ENCODE measurements around the gene LAMA2.

The LAMA2 gene

GRCh38 chr6:128903715-128904114 is 20.8 kb downstream of the LAMA2 start:
- no peak for DNase-seq

DNA sequence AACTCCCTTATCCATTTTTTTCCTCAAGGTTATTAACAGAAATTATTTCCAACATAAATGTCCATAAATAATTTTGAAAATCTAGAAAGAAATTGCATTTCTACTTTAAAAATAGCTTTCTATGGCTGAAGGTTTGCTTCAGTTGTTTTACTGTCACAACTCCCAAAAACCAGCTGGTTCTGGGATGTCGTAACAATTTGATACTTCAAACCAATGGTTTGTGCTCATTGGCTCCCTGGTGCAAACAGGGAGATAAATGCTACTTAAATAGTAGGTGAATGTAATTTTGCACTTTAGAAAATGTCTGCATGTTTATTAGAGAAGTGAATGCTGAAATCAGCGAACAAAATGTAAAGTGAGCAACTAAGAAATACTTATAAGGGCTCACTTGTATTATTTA is 31.1 kb downstream of the LAMA2 start:
- no peak for DNase-seq

DNA sequence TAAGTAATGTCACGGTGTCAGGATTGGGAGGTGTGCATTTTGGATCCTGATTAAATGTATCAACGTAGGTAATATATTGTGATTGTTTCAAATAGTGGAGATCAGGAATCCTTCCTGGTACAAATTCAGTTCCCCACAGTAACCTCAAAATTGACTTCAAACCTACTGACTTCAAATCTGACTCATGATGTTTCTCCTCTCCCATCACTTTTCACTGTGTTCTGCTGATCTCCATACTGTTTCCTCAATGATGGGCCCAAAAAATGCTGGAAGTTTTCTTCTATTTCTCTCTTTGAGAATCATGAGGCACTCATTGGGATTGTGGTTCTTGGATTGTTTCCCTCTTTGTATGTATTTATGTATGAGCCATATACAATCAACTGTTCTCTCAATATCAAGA is 35.9 kb downstream of the LAMA2 start:
- no peak for DNase-seq

DNA sequence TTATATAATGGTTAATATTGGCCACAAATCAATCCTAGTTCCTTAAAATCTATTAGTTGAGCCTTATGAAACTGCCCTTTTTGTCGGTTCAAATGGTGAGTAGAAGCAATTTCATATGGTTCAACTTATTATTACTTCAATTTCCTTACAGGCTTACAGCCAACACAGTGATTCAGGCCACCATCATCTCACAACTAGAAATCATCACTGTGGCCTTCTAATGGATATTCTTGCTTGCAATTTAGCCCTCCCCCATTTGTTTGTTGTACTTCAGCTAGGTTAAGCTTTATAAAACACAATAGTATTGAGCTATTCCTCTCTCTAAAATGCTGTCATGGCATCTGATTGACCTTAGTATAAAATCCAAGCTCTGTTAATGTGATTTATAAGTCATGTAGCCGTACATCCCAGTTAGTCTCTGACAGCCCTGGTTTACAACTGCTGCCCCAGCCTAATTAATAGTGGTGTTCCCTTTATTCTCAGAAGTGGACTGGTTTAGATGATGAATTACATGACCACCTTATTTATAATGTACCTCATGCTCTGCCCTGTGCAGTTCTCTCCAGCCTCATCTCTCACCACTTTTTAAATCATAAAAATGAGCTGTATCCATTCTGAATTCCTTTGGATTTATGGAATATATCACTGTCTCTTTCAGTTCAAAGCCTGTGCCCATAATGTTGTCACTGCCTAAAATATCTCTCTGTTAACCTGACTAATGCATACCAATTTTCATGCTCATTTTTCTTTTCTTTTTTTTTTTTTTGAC is 36.7 kb downstream of the LAMA2 start:
- no peak for DNase-seq

GRCh38 chr6:128925765-128926164 is 42.8 kb downstream of the LAMA2 start:
- DNase-seq, result no peak

DNA sequence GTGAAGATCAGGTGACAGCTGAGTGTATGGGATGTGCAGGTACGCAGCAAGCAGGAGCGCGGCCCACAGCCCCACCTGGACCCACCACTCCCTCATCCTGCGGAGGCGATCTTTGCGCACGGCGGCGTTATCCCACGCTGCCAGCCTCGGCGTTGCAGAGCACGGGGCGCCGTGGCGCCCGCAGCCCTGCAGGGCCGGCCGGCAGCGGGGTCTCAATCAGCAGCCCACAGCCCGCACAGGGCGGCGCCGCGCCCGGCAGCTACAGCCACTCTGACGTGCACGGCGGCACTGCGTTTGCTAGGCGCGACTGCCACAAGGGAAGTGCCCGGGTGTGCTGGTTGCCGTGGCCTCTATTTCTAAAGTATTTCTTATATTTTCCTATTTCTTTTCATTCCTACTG is 46.9 kb downstream of the LAMA2 start:
- DNase-seq, result no peak

DNA sequence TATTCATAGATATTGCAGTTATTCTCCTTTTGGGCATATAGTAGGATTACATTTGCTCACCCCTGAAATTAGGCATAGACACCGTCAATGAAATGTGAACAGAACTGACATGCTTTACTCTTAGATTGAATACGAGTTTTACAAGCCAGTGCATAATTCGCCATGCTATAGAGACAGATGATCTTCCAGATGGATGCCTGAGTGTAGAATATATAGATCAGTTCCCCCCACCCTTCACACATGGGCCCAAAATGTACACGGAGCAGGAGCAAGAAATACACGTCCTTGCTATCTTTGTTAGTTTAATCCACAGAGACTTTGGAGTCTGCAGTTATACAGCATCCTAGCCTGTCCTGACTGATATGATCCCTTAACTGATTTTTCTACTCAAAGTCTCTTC is 47.4 kb downstream of the LAMA2 start:
- DNase-seq, result no peak

GRCh38 chr6:128932061-128932460 is 49.1 kb downstream of the LAMA2 start:
- no peak for DNase-seq

GRCh38 chr6:128950864-128951263 is 67.9 kb downstream of the LAMA2 start:
- no peak for DNase-seq

DNA sequence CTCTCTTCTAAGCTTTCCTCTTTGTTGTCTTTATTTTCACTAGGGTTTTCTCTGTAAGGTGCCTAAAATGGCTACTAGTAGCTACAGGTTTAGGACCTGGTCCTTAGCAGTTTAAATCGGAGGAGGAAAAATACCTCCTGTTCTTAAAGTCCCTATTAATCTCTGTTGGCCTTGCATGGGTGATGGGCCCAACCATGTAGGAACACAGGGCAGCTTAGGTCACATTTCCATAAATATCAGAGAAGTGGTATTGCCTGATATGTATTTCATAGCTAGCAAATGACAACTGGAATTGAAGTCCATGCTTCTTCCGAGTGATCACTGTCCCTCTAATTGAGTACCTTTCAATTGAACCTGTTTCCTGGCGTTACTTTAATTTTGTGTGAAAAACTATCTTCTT is 70.0 kb downstream of the LAMA2 start:
- DNase-seq, result no peak

GRCh38 chr6:128954308-128955043 is 71.5 kb downstream of the LAMA2 start:
- no peak for DNase-seq

GRCh38 chr6:128963561-128963960 is 80.6 kb downstream of the LAMA2 start:
- DNase-seq, result no peak

DNA sequence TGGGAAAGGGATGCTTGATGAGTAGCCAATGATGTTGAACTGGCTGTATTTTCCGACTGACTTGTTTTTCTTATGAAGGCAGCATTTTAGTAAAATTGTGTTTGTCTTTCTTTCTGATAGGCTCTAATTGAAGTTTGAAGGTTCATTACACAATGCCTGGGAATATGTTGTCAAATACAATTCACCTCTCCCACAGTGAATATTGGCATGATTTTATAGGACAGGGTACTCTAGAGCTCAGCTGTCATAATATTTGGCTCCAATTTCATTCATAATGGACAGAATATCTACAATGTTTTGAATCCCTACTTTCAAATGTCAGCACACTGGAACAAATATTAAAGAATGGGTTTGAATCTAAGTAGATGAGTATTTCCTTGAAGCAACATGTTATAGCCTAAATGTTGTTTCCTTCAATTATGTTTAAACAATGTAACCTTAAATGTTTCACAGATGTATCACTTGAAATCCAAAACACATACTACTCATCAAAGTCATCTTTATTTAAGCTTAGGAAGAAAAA is 81.4 kb downstream of the LAMA2 start:
- no peak for DNase-seq

DNA sequence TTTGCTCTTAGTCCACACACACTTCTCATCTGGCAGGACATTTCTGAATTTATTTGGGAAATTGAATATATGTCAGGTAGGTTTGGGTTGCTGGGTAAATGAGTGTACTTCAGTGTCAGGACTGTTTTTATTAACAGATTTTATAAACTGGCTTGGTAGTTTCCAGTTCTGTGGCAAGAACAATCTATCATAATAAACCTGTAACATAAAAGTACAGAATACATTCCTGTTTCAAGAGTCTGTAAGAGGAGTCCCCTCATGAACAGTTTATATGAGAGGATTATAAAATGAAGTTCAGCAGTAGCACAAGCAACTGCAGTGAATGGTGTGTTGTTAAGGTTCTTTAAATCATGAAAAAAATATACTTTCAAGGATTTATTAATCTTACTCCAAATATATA is 81.8 kb downstream of the LAMA2 start:
- DNase-seq, result no peak

DNA sequence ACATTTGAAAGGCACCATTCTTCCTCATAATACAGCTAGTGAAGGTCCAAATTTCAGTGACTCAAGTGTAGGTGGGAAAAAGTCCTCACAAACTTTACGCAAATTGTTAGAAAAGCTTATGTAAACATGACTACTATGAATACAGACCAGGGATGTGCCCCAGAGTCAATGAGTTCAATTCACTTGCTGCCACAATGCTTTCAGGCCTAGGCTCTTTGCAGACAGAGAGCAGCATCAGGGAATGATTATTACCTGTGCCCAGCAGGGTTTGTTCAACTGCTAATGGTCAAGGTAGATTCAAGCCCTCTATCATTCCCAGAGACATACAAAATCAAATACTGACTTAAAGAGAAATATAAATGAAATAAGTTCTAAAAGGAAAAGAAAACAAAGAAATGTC is 84.0 kb downstream of the LAMA2 start:
- no peak for DNase-seq

- no peak for DNase-seq
Observed at GRCh38 chr6:128979071-128979470, 96.1 kb downstream of the LAMA2 start.

- DNase-seq, result no peak
Observed at GRCh38 chr6:128981716-128982115, 98.8 kb downstream of the LAMA2 start.

DNA sequence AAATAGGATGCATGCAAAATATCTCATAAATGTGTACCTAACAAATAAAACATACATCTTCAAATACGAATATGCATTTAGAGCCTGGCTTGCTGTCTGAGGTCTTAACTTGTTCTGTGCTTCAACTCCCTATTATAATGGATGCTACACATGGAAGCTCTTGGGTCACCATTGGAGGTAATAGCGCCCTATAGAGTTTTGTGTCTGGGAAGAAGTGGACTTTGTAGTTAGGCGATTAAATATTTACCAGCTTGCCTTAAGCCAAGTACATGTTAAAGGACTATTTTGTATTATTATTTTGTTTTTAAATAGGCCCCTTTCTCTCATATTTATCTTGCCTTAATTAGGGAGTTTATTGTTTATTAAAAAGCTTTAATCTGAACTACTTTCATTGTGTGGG is 107.4 kb downstream of the LAMA2 start:
- no peak for DNase-seq

GRCh38 chr6:128990915-128991314 is 108.0 kb downstream of the LAMA2 start:
- DNase-seq, result no peak

DNA sequence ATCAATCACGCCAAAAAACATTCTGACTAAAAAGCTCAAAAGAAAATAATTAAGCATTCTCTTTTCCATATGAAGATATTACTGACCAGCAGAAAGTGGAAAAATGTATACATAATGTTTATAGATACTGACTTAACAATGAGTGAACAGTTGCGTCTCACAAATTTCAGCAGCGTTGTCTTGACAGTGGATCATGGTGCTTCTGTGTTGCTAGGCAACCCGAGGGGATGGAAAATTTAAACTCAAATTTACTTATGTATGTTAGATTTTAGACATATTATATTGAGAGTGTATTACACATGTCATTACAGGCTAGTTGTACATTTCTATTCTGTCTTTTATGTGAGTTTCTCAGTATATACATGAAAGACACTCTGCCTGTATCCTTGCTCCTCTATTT is 110.2 kb downstream of the LAMA2 start:
- DNase-seq, result no peak

GRCh38 chr6:128997880-128998279 is 114.9 kb downstream of the LAMA2 start:
- DNase-seq, result no peak

- DNase-seq, result no peak
Observed at GRCh38 chr6:129006724-129007514, 124.0 kb downstream of the LAMA2 start.

- no peak for DNase-seq
Observed at GRCh38 chr6:129007701-129008373, 124.9 kb downstream of the LAMA2 start.

All from activated effector memory CD4-positive, alpha-beta T cell treated with anti-CD3 and anti-CD28 coated beads, Interleukin-2, amount 50 U/mL, for 16 hours (primary cell).